ENCODE data around the gene XYLT1.

Gene XYLT1

DNA sequence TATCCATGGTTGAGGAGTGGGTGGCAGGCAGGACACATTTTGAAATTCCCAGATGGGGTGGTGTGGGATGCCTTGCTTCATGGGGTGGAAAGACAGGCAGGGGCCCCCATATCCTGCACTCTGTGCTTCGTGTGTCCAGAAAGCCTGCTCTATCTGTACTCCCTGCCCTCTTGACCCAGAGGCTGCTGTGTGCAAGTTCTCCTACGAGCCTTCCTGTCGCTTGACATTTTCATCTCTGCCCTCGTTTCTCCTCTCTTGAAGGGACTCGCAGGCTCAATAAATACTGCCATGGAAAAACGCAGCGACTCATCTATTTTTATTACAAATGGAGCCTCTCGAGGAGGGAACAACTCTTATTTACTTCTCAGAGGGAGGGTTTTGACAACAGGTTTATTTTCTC, 254.8 kb downstream of the XYLT1 start:
- no peak for DNase-seq

DNA sequence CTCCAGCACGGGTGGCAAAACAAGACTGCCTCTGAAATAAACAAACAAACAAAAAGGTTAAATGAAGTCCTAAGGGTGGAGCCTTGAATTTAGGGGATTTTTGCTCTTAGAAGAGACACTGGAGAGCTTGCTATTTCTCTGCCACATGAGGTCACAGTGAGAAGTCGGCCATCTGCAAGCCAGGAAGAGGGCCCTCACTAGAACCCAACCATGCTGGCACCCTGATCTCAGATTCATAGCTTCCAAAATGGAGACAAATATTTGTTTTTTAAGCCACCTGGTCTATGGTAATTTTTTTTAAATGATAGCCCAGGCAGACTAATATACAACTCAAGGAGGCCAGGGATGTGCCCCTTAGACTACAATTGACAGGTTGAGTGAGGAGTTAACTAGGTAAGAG, 255.5 kb downstream of the XYLT1 start:
- DNase-seq: no peak

DNA sequence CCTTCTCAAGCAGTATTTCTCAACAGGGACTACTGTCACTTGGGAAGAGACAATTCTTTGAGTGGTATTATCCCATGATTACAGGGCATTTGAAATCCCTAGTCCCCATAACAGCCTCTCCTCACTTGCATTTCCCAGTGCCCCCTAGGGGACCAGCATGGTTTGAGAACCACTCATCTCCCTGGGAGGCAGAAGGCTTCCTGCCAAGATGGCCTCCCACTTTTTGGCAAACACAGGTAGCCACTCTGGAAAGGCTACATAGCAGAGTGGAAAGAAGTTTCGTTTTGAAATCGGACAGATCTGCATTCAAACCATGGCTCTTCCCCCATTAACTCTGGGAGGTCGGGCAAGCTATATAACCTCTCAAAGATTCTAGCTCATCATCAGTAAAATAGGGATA, 256.8 kb downstream of the XYLT1 start:
- no peak for DNase-seq

- DNase-seq: no peak
These were observed 257.7 kb downstream of the XYLT1 start for GRCh38 chr16:17213025-17213424.

- no peak for DNase-seq
These were observed 258.2 kb downstream of the XYLT1 start for GRCh38 chr16:17212606-17213005.

DNA sequence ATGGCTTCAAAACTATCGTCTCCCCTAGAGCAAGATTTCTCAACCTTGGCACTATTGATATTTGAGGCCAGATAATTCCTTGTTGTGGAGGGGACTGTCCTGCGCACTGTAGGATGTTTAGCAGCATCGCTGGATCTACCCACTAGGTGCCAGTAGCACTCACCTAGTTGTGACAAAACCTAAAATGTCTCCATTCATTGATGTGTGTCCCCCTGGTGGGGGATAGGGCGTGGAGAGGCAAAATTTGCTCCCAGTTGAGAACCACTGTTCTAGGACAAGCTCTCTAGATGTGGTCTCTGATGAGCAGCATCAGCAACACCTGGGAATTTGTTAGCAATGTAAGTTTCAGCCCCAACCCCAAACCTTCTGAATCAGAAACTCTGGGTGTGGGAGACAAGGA, 259.0 kb downstream of the XYLT1 start:
- DNase-seq: no peak

DNA sequence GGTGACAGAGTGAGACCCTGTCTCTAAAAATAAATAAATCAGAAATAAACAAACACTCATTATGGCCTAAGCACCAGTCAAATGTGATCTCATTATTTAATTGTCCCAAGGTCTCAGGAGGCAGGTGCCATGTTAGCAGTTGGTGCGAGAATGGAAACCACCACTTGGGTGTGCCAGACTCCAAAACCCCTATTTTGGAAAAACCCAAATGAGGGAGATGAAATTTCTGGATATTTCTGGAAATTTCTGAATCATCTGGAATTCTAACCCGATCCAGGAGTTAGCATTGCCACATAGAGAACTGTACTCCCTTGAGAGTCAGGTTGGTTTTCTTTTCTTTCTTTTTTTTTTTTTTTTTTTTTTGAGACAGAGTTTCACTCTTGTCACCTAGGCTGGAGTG, 264.0 kb downstream of the XYLT1 start:
- DNase-seq: no peak

DNA sequence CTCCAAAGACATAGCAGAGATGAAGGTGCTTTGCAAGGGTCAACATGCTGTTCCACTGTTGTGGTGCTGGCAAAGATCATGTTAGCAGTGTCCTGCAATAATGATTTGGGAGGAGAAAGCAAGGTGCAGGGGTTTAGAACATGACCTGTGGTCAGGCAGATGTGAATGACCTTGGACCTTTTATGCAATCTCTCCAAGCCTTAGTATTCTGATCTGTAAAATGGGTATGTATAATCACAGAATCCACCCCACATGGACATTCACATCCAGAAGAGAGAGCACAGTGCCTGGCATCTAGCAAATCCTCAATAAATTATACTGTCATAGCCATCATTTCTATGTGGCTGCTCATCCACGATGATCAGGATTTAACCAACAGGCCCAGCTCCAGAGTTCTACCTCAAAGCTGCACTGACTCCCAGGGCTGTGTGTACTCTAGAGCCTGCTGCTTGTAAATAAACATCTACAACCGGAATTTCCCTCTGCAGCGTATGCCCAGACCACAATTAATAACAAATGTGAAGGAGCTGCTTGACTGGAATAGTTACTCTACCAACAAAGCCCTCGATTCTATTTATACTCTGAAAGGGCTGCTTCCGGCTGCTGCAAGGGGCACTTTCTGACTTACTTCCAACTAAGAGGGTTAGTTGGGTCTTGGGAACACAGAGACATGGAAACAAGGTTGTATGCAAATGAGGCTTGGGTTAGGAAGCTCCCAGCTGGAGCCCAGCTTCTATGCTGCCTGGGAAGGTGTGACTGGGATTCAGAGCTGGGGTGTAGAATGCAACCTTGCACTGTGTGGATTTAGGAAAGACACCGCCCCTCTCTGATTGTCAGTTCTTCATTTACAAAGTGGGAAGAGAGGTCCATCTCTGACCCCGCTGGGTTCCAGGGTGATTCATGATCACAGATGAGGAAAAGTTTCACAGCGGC, 265.2 kb downstream of the XYLT1 start:
- no peak for DNase-seq

- DNase-seq: no peak
These were observed 266.1 kb downstream of the XYLT1 start for GRCh38 chr16:17204644-17205043.

DNA sequence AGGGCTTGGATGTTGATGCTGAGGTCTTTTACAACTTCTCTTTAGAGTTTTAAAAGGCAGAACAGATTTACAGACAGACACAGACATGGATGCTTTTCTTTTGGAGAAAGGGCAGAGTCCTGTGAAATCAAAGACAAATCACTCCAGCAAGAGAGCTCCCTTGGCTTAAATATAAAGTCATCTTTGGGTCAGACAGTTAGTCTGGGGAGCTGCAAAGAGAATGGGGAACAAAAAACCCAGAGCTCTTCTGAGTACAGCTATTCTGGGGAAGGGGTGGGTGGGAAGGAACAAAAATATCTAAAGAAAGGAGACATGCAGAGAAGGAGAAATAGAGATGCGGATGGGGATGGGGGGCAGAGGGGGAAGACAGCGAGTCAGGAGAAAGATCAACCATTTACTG, 266.6 kb downstream of the XYLT1 start:
- no peak for DNase-seq

GRCh38 chr16:17203424-17203823, 267.3 kb downstream of the XYLT1 start:
- DNase-seq: no peak

- no peak for DNase-seq
These were observed 271.6 kb downstream of the XYLT1 start for GRCh38 chr16:17199135-17199534.

- no peak for DNase-seq
These were observed 274.2 kb downstream of the XYLT1 start for GRCh38 chr16:17196526-17196925.

DNA sequence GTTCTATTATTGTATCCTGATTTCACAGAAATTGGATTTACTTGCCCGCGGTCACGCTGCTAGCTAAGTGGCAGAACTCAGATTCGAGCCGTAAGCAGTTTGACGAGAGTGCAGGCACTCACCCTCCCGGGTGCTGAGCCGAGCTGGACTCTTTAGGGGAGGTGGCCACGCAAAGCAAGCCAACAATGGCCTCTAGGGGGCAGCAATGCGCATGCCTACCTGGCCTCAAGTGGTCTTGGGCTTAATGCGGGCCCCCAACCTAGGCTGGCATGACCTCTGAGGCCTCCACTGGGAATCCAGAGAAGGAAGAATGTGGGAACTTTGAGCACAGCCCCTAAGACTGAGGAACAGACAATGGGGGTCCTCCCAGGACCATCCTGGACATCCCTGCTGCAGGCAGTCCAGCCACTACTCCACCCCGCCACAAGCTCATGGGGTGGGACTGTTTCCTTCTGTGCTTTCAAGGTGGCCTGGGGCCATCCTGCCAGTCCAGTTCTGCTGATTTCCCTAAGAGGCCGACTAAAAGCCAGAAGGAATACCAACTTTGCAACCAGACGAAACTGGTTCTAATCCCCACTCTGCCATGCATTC, 276.5 kb downstream of the XYLT1 start:
- DNase-seq: no peak

GRCh38 chr16:17193566-17194100, 277.1 kb downstream of the XYLT1 start:
- DNase-seq: no peak

DNA sequence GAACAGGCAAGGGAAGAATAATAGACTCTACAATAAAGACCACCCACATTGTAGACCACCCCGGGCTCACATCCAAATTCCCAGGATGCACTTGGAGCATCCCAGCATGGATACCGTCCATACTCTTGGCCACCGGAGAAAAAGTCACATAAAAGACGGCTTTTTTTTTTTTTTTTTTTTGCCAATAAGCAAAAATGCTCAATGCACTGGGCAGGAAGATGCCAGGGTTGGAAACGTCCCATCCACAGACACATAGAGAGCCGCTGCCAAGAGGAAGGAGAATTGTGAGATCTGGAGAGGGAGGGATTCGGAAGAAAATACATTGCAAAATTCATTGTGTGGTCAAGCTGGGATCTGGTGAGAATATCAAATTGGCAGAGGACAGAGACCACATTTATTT, 286.7 kb downstream of the XYLT1 start:
- DNase-seq: no peak

DNA sequence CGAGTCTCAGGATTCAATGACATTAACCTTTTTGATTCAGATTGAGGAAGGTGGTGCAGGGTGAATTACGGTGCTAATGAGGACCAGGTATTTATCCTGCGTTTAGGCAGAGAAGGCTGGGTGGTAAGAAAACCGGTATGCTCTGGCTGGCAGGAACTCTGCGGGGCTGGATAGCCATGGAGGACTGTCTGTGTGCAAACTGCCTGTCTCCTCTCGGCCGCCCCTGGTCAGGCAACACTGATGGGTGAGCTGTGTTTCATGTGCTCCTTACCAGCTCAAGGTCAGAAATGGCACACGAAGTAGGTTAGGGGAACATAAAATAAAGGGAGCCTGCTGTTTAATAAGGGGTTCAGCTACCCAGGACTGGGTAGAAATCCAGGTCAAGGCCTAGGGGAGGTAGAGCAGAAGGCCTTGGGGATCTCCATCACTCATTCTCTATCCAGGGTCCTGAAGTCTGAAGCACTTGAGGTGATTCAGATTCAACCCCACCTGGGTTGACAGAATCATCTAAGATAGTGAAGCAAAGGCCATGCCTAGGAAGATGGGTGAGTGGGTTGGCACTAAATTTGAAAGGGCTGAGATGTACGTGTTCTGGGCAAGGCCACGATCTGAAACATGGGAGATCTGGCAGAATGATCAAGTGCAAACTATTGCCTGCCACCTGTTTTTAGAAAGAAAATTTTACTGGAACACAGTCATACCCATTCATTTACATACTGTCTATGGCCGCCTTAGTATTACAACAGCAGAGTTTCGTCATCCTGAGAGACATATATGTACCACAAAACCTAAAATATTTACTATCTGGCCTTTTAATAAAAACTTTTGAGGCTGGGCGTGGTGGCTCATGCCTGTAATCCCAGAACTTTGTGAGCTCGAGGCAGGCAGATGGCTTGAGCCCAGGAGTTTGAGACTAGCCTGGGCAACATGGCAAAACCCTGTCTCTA, 292.5 kb downstream of the XYLT1 start:
- DNase-seq: no peak

- DNase-seq: no peak
These were observed 293.4 kb downstream of the XYLT1 start for GRCh38 chr16:17177242-17177958.

- DNase-seq: no peak
These were observed 294.6 kb downstream of the XYLT1 start for GRCh38 chr16:17176199-17176598.

DNA sequence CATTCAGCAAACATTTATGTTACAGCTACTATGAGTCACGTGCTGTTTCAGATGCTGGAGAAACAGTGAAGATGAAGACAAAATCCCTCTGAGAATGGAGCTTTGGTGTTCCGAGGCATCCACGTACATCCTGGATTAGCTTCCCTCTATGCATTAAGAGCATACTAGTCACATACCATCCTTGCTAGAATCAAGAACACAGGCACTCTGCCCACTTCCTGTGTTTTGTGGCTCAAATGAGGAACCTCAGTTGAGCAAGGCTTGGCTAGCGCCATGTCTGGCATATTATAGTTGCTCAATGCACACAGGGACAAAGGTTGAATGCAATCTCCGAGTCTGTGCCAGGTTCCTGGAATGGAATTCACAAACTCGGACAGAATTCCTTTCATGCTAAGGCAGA, 297.5 kb downstream of the XYLT1 start:
- DNase-seq: no peak

DNA sequence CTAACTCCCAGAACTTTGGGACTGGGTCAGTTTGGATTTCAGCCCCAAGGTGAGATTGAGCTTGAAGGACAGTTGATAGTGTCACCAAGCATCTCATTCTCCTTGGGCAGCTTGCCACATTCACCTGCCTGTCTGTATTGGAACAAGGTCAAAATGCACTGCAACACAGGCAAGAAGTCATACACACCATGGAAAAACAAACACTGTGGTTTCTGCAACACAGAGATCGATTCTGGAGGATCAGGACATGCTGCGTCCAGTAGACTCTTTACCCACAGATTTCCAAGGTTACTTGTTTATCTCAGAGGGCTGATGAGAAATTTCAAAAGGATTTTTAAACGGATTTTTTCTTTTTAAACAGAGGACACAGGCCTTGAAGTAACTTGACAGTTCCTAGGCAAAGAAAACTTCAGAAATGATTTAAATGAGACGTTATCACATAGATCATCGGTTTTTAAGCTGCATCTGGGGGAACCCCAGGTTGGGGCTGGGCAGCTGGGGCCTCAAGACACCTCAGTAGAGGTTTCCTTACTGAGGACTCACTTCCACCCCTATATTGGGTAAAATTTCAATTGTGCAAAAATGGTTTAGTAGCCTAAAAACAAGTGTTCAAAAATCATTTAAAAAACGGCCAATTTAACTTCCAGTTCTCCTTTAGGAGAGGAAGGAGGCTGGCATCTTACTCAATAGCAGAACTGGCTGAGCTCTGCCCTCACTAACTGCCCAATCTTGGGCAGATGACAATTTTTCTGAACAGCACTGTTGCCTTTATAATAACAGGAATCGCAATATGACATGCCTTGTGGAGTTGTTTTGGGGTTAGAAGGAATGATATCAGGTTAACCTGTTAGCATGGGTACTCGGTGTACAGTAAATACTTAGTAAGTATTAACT, 299.3 kb downstream of the XYLT1 start:
- DNase-seq: no peak

All from COR-L47 (cell line).